Measurements from ENCODE around the gene IL20. TPM values are rescaled to one million over a fixed set of nuclear protein-coding genes. Genes with fewer than 3 reads are reported as not detected.

IL20 gene
- total and polyA plus RNA-seq, 2 of the 13 experiments (the other 11 are each of a cell fraction or from before 2014, with no cell fraction given), result 0.05 TPM; not detected in 1

- TF ChIP-seq ZNF101 (CRISPR knock-in tag; IDR thresholded peaks at IDR 0.05; ENCODE audit: borderline replicate concordance, low read depth) (no peak), HHEX (CRISPR knock-in tag; IDR thresholded peaks at IDR 0.05) (0 out of 2 replicates have a peak, but pooled peaks have one; percentile 12), ZNF18 (CRISPR knock-in tag; IDR thresholded peaks at IDR 0.05; ENCODE audit: insufficient replicate concordance) (no peak), GATAD1 (CRISPR knock-in tag; IDR thresholded peaks at IDR 0.05) (no peak), SMARCC2 (IDR thresholded peaks at IDR 0.05) (no peak), TRIM24 (CRISPR knock-in tag; IDR thresholded peaks at IDR 0.05) (no peak), DBP (CRISPR knock-in tag; IDR thresholded peaks at IDR 0.05; ENCODE audit: not compliant biosample characterization) (no peak), ZNF782 (CRISPR knock-in tag; IDR thresholded peaks at IDR 0.05; ENCODE audit: borderline replicate concordance) (no peak), ZNF792 (CRISPR knock-in tag; IDR thresholded peaks at IDR 0.05) (no peak)
- TF ChIP-seq, protein P1, sequence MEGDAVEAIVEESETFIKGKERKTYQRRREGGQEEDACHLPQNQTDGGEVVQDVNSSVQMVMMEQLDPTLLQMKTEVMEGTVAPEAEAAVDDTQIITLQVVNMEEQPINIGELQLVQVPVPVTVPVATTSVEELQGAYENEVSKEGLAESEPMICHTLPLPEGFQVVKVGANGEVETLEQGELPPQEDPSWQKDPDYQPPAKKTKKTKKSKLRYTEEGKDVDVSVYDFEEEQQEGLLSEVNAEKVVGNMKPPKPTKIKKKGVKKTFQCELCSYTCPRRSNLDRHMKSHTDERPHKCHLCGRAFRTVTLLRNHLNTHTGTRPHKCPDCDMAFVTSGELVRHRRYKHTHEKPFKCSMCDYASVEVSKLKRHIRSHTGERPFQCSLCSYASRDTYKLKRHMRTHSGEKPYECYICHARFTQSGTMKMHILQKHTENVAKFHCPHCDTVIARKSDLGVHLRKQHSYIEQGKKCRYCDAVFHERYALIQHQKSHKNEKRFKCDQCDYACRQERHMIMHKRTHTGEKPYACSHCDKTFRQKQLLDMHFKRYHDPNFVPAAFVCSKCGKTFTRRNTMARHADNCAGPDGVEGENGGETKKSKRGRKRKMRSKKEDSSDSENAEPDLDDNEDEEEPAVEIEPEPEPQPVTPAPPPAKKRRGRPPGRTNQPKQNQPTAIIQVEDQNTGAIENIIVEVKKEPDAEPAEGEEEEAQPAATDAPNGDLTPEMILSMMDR (CRISPR knock-in tag; IDR thresholded peaks at IDR 0.05), result peak; percentile 82
Observed at GRCh38 chr1:206912445-206913095, 47.1 kb downstream of the IL20 start (continued).
